ENCODE data around the gene TMCO4. TPM values are rescaled to one million over a fixed set of nuclear protein-coding genes. Genes with fewer than 3 reads are reported as not detected.

TMCO4 gene
- total and polyA plus RNA-seq, 12 donors = 6.1 to 12.2 (median 8.0) TPM

DNA sequence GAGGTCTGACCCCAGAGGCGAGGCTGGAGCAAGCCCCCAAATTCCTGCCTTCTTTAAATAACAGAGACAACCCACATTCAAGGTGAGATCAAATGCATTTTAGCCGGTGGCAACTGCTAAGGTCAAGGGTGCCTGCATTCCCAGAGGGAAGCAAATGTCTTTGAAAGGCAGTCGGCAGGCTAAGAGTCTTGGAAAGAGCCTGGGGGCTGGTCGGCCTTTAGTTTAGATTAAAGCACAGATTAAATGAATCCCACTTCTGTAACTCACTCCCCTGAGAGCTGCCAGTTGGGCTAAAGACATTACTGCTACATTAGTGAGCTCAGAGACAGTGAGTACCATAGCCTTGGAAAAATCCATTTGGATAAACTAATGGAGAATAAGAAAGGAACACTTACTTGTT, 75.8 kb downstream of the TMCO4 start:
- TF ChIP-seq CTCF (IDR thresholded peaks at IDR 0.05) = no peak
- H3K4me1 ChIP-seq = peaks cover 0 to 4% (median 0%) of the 10 kb centered on the region in 9 donors
- no peak overlapping the region for H3K27ac ChIP-seq
- H3K36me3 ChIP-seq = peaks cover 0 to 66% (median 7%) of the 10 kb centered on the region in 9 donors
- no peak for DNase-seq
- H3K27me3 ChIP-seq = no peaks in the 10 kb centered on the region
- H3K4me3 ChIP-seq = no peak overlapping the region
- no peak for ATAC-seq
- intact Hi-C loops (cut with DNase I) = no loop called here
- H3K9me3 ChIP-seq = no peaks in the 10 kb centered on the region
- WGBS, 2 donors = 58 to 70% methylated on average over 4 of the region's 4 CpGs

GRCh38 chr1:19720973-19721372, 78.7 kb downstream of the TMCO4 start:
- ATAC-seq (no peak), DNase-seq (no peak)
- no peaks in the 10 kb centered on the region for H3K27me3 ChIP-seq
- no peak overlapping the region for H3K4me3 ChIP-seq
- H3K9me3 ChIP-seq = no peaks in the 10 kb centered on the region
- H3K36me3 ChIP-seq = peaks cover 0 to 46% (median 0%) of the 10 kb centered on the region in 9 donors
- intact Hi-C loops (cut with DNase I) = no loop called here
- no peaks in the 10 kb centered on the region for H3K4me1 ChIP-seq
- WGBS, 2 donors = 74 to 79% methylated on average over 4 of the region's 4 CpGs
- H3K27ac ChIP-seq = no peak overlapping the region
- no peak for TF ChIP-seq CTCF (IDR thresholded peaks at IDR 0.05)

DNA sequence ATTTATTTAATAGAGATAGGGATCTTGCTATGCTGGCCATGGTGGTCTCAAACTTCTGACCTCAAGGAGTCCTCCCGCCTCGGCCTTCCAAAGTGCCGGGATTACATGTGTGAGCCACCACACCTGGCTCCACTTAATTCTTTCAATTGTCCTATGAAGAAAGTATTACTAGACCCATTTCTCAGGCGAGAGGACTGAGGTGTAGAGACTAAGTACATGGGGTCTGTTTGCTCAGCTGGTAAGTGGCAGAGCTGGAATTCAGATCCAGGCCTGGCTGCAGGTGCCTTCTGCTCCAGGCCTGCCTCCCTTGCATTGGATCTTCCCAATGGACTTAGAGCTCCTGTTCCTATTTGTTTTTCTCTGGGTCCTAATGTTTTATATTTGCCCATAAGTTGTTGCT, 79.5 kb downstream of the TMCO4 start:
- Histone ChIP-seq H3K4me3 (no peak overlapping the region), H3K9me3 (no peaks in the 10 kb centered on the region), H3K36me3 (peaks cover 0 to 38% (median 0%) of the 10 kb centered on the region in 9 donors), H3K27ac (no peak overlapping the region), H3K27me3 (no peaks in the 10 kb centered on the region), H3K4me1 (no peaks in the 10 kb centered on the region)
- DNase-seq (no peak), ATAC-seq (no peak)
- no peak for TF ChIP-seq CTCF (IDR thresholded peaks at IDR 0.05)
- WGBS, 2 donors = 96% methylated on average over 4 of the region's 4 CpGs
- intact Hi-C loops (cut with DNase I) = no loop called here

DNA sequence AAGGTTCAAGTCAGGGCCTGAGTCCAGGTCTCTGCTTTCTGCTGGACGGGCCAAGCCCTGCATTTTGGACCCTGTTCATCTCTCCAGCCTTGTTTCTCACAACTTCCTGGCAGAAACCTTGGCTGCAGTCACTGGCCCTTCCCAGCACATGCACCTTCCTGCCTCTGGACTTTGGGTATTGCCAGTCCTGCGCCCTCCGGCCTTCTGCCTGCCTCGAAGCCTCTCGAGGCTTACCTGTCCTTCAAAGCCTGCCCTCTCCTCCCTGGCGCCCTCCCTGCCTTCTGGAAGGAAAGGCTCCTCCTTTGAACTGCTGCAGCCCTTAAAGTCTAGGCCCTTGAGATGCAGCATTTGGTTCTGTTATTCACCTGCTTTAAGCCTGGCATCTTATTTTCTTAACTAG, 82.2 kb downstream of the TMCO4 start:
- peaks cover 0 to 23% (median 0%) of the 10 kb centered on the region in 9 donors for H3K36me3 ChIP-seq
- no peaks in the 10 kb centered on the region for H3K4me1 ChIP-seq
- intact Hi-C loops (cut with DNase I) = loop anchor here in 1 of 10 donors (10.0 kb wide), 1 partner anchor 87 kb away; no protein-coding TSS in a partner anchor
- no peaks in the 10 kb centered on the region for H3K27me3 ChIP-seq
- WGBS, 2 donors = 84 to 85% methylated on average over 6 of the region's 6 CpGs
- no peak overlapping the region for H3K27ac ChIP-seq
- TF ChIP-seq CTCF (IDR thresholded peaks at IDR 0.05) = no peak
- ATAC-seq = no peak
- H3K4me3 ChIP-seq = no peak overlapping the region
- no peaks in the 10 kb centered on the region for H3K9me3 ChIP-seq
- DNase-seq = no peak
